AG04450 (cell line): ENCODE measurements around the gene TTC36. TPM values are rescaled to one million over a fixed set of nuclear protein-coding genes. Genes with fewer than 3 reads are reported as not detected.
A peak's percentile ranks its signal among the peaks of the same experiment; 100 is the strongest.
"Not testable (repeated sequence)": the region's sequence is repeated elsewhere in the genome, so short reads cannot be mapped to it uniquely, and the experiment has no call there.

Experiments
- CTCF ChIA-PET: fragments of 300-600, 350-600 bp; formaldehyde crosslinking; extraction: SDS; loops from one replicate; lab custom pipeline; 2022; ENCODE audit warnings: antibody characterized with exemption, inconsistent platforms; lab: Charles Lee
- POLR2A ChIA-PET: fragments of 350-600 bp; formaldehyde crosslinking; extraction: SDS; loops from one replicate; lab custom pipeline; 2021; ENCODE audit warnings: antibody characterized with exemption, inconsistent platforms; lab: Yijun Ruan, JAX
- DNase-seq: peaks from one replicate; pipeline ENCODE4 v3.0.0-alpha.2; 2011; ENCODE audit warnings: low read depth, low spot score
- H3K27ac ChIP-seq: one replicate; pipeline ENCODE4 v1.5.1; 2012; ENCODE audit warnings: low read depth, low read length, control low read depth
- H3K27me3 ChIP-seq: one replicate; pipeline ENCODE4 v1.6.0; 2012; ENCODE audit warnings: low read length; ENCODE audit not compliant: control insufficient read depth, insufficient read depth
- H3K4me3 ChIP-seq: 2 replicates; pipeline ENCODE4 v1.5.1; 2011; ENCODE audit warnings: mild to moderate bottlenecking, low read depth, low read length, control low read depth
- H3K9me3 ChIP-seq: 2 replicates; pipeline ENCODE4 v1.5.1; 2012; ENCODE audit warnings: low read length; ENCODE audit not compliant: control insufficient read depth, insufficient read depth
- polyA minus RNA-seq: library from RNA; depleted of rRNA, polyadenylated mRNA; stranded (reverse); fragments of >200 nt; gene quantifications from 2 replicates; pipeline ENCODE4 v1.2.3, GENCODE V29; 2011; rRNA and poly(A)+ RNA removed
- polyA plus RNA-seq: library from polyadenylated mRNA; depleted of rRNA; stranded (reverse); fragments of >200 nt; gene quantifications from 2 replicates; pipeline ENCODE4 v1.2.3, GENCODE V29; 2011; rRNA removed
- TF ChIP-seq, protein P1 (sequence below): IDR thresholded peaks from 2 replicates; pipeline ENCODE4 v1.5.1; 2011; ENCODE audit warnings: low read depth, low read length, control low read depth, inconsistent platforms

TTC36 gene, protein sequence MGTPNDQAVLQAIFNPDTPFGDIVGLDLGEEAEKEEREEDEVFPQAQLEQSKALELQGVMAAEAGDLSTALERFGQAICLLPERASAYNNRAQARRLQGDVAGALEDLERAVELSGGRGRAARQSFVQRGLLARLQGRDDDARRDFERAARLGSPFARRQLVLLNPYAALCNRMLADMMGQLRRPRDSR
- polyA plus RNA-seq (not detected in 2 replicates), polyA minus RNA-seq (not detected in 2 replicates)

DNA sequence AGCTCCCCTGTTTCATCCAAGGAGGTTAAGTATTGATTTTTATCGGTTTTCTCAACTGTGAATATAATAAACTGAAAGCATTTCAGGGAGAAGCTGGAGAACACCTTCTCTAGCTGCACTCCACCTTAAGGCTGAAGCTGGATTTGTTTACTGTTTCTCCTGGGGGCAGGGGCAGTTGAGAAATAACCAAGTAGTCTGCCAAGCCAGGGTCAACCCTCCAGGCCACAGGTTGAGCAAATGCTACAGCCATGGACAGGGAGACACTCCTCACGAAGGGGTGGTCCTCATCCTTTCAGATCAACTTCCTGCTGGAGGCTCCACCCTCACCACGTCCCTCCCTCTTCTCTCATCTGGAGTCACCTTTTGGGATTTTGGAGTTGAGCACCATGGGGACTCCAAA is at the start of gene TTC36:
Gene TTC36 (plus strand): TSS at position 366 of the 400 bp plus-strand sequence. CDS start 21 bp downstream, at position 387.
- H3K27me3 ChIP-seq = no peaks in the 10 kb centered on the region
- ChIA-PET POLR2A (interaction anchor here (1.0 kb wide), 1 partner anchor 12 kb away, joined by 6 read pairs; no protein-coding TSS in a partner anchor), CTCF (no interaction called here)
- H3K9me3 ChIP-seq = no peaks in the 10 kb centered on the region
- H3K4me3 ChIP-seq = no peak within 1 kb of the TSS
- no peak within 1 kb of the TSS for H3K27ac ChIP-seq
- no peak for DNase-seq
- TF ChIP-seq, protein P1, sequence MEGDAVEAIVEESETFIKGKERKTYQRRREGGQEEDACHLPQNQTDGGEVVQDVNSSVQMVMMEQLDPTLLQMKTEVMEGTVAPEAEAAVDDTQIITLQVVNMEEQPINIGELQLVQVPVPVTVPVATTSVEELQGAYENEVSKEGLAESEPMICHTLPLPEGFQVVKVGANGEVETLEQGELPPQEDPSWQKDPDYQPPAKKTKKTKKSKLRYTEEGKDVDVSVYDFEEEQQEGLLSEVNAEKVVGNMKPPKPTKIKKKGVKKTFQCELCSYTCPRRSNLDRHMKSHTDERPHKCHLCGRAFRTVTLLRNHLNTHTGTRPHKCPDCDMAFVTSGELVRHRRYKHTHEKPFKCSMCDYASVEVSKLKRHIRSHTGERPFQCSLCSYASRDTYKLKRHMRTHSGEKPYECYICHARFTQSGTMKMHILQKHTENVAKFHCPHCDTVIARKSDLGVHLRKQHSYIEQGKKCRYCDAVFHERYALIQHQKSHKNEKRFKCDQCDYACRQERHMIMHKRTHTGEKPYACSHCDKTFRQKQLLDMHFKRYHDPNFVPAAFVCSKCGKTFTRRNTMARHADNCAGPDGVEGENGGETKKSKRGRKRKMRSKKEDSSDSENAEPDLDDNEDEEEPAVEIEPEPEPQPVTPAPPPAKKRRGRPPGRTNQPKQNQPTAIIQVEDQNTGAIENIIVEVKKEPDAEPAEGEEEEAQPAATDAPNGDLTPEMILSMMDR = no peak

DNA sequence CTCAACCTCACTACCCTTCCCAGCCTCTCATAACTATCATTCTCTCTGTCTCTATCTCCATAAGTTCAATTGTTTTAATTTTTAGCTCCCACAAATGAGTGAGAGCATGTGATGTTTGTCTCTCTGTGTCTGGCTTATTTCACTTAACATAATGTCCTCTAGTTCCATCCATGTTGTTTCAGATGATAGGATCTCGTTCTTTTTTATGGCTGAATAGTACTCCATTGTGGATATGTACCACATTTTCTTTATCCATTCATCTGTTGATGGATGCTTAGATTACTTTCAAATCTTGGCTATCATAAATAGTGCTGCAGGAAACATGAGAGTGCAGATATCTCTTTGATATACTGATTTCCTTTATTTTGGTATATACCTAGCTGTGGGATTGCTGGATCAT is 46.0 kb upstream of the TTC36 start:
- DNase-seq, H3K27me3 ChIP-seq, H3K4me3 ChIP-seq, POLR2A ChIA-PET, H3K9me3 ChIP-seq, H3K27ac ChIP-seq: not testable (repeated sequence)
- CTCF ChIA-PET = interaction anchor here (0.6 kb wide), 1 partner anchor 283 kb away, joined by 4 read pairs; no protein-coding TSS in a partner anchor

DNA sequence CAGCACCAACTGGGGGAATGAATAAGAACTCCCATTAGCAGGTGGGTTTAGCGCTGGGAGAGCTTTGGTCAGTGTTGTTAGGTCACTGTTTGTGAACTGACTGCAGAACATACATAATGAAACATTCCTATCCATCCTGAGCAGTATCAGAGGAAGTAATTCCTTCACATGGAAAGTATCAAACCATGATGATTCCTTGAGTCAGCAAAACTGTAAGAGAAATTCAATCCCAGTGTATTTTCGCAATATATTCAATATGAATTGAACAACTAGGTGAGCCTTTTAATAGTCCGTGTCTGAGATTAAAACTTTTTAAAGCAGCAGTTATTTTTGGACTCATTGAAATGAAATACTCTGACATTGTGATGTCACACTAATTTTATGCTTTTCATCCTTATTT is 42.9 kb upstream of the TTC36 start:
- H3K4me3 ChIP-seq = no peak overlapping the region
- CTCF ChIA-PET = no interaction called here
- POLR2A ChIA-PET = no interaction called here

DNA sequence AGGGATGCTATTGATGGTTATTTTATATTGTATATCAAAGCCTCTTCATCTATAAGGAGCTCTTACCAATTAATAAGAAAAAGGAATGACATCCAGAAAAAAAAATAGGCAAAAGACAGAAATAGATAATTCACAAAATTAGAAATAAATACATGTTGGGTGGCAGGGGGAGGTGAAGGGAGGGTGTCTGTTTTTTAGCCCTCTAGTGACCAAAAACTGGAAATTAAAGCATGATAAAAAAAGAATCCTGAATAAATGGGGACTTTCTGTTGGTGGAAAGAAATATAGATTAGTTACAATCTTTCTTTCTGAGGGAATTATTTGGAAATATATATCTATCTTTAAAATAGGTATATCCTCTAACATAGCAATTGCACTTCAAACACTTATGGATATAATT is 42.0 kb upstream of the TTC36 start:
- H3K9me3 ChIP-seq = no peaks in the 10 kb centered on the region
- no peak overlapping the region for H3K4me3 ChIP-seq
- H3K27me3 ChIP-seq = no peaks in the 10 kb centered on the region
- CTCF ChIA-PET = no interaction called here
- no peak overlapping the region for H3K27ac ChIP-seq
- POLR2A ChIA-PET = no interaction called here
- no peak for DNase-seq
- TF ChIP-seq, protein P1 = peak; percentile 19

More for the DNA sequence above, 42.9 kb upstream of the TTC36 start:
- H3K27me3 ChIP-seq = no peaks in the 10 kb centered on the region
- H3K9me3 ChIP-seq = no peaks in the 10 kb centered on the region
- DNase-seq = no peak
- H3K27ac ChIP-seq = no peak overlapping the region
- TF ChIP-seq, protein P1 = no peak

DNA sequence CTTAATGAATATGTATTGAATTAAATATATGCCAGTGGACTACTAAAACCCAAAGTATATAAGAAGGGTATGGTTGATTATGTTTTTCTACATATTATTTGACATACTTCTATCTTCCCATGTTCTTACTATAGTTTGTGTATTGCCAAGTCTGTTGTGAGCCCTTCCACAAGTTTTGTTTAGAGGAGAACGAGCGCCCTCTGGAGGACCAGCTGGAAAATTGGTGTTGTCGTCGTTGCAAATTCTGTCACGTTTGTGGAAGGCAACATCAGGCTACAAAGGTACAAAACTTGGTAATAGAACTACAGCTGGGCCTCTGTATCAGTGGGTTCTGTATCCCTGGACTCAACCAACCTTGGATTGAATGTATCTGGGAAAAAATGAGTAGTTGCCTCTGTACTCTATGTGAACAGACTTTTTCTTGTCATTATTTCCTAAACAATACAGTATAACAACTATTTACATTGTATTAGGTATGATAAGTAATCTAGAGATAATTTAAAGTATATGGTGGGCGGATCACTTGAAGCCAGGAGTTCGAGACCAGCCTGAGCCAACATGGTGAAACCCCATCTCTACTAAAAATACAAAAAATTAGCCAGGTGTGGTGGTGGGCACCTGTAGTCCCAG is 38.7 kb upstream of the TTC36 start:
- peak; percentile 65 for DNase-seq
- Histone ChIP-seq H3K9me3 (no peaks in the 10 kb centered on the region), H3K4me3 (no peak overlapping the region), H3K27me3 (no peaks in the 10 kb centered on the region), H3K27ac (no peak overlapping the region)
- ChIA-PET CTCF (interaction anchor here (0.6 to 1.7 kb wide), 27 partner anchors 9 to 1329 kb away, joined by 3 to 16 read pairs (median 4); partner anchors contain the start of gene ATP5MG), POLR2A (interaction anchor here (1.2 kb wide), 1 partner anchor 73 kb away, joined by 3 read pairs; no protein-coding TSS in a partner anchor)
- TF ChIP-seq, protein P1 = peak; percentile 90
